Effector CD4-positive, alpha-beta T cell (primary cell): ENCODE results near the gene NR4A2.

Experiments used
- DNase-seq: peaks from one replicate; pipeline ENCODE4 v3.0.0-alpha.2; 2020

The NR4A2 gene

GRCh38 chr2:156339865-156340264, 7.3 kb upstream of the NR4A2 start:
- DNase-seq = no peak

GRCh38 chr2:156339110-156339847, 6.8 kb upstream of the NR4A2 start:
- DNase-seq = no peak

GRCh38 chr2:156338578-156338977, 6.1 kb upstream of the NR4A2 start:
- DNase-seq = no peak

GRCh38 chr2:156334496-156335478, 2.3 kb upstream of the NR4A2 start:
- DNase-seq = peak; percentile 85

- peak; percentile 31 for DNase-seq
Measured at GRCh38 chr2:156333951-156334495, 1.5 kb upstream of the NR4A2 start.

- peak; percentile 30 for DNase-seq
Measured at GRCh38 chr2:156333274-156333950, 891 bp upstream of the NR4A2 start.

- DNase-seq = no peak
Measured at GRCh38 chr2:156332284-156332533, 312 bp downstream of the NR4A2 start.

- no peak for DNase-seq
Measured at GRCh38 chr2:156331572-156332283, 793 bp downstream of the NR4A2 start.

- no peak for DNase-seq
Measured at GRCh38 chr2:156329927-156330726, 2.4 kb downstream of the NR4A2 start.

GRCh38 chr2:156329031-156329926, 3.2 kb downstream of the NR4A2 start:
- no peak for DNase-seq

GRCh38 chr2:156327835-156328695, 4.5 kb downstream of the NR4A2 start:
- peak; percentile 28 for DNase-seq

GRCh38 chr2:156326526-156327095, 5.9 kb downstream of the NR4A2 start:
- no peak for DNase-seq

- DNase-seq = no peak
Measured at GRCh38 chr2:156325688-156326525, 6.6 kb downstream of the NR4A2 start.

GRCh38 chr2:156323754-156324153, 8.8 kb downstream of the NR4A2 start:
- no peak for DNase-seq

- DNase-seq = no peak
Measured at GRCh38 chr2:156322686-156323231, 9.8 kb downstream of the NR4A2 start.

GRCh38 chr2:156322051-156322685, 10.4 kb downstream of the NR4A2 start:
- no peak for DNase-seq

- DNase-seq = no peak
Measured at GRCh38 chr2:156321243-156321904, 11.1 kb downstream of the NR4A2 start.
